Effector memory CD4-positive, alpha-beta T cell (primary cell): ENCODE data around the gene MUC13.

Experiments
- DNase-seq, 3 donors: peaks; one replicate each; pipeline ENCODE4 v3.0.0-alpha.2; 2020
- H3K27ac ChIP-seq: 2 replicates; pipeline ENCODE4 v1.7.0; 2013; ENCODE audit warnings: mild to moderate bottlenecking, low read length, moderate library complexity; ENCODE audit not compliant: insufficient read depth, poor library complexity, severe bottlenecking
- H3K27me3 ChIP-seq: replicated peaks from 2 replicates; pipeline ENCODE4 v1.7.0; 2013; ENCODE audit warnings: mild to moderate bottlenecking, low read length; ENCODE audit not compliant: insufficient read depth, control insufficient read depth, poor library complexity, severe bottlenecking
- H3K36me3 ChIP-seq: 2 replicates; pipeline ENCODE4 v1.7.0; 2013; ENCODE audit warnings: mild to moderate bottlenecking, low read length, moderate library complexity; ENCODE audit not compliant: control insufficient read depth, insufficient read depth
- H3K4me1 ChIP-seq: 2 replicates; pipeline ENCODE4 v1.7.0; 2013; ENCODE audit warnings: low read length, mild to moderate bottlenecking; ENCODE audit not compliant: control insufficient read depth, insufficient read depth, poor library complexity, severe bottlenecking
- H3K4me3 ChIP-seq: 2 replicates; pipeline ENCODE4 v1.7.0; 2013; ENCODE audit warnings: low read length, low read depth, mild to moderate bottlenecking; ENCODE audit not compliant: insufficient read depth, poor library complexity, severe bottlenecking
- H3K9me3 ChIP-seq: 2 replicates; pipeline ENCODE4 v1.7.0; 2013; ENCODE audit warnings: mild to moderate bottlenecking, low read length, moderate library complexity; ENCODE audit not compliant: control insufficient read depth

Gene MUC13

GRCh38 chr3:124951511-124952281 lies 17.1 kb upstream of the MUC13 start:
- DNase-seq, result no peak
- Histone ChIP-seq H3K27me3 (no peaks in the 10 kb centered on the region), H3K4me3 (no peak overlapping the region), H3K27ac (no peak overlapping the region), H3K36me3 (no peaks in the 10 kb centered on the region), H3K4me1 (no peaks in the 10 kb centered on the region), H3K9me3 (no peaks in the 10 kb centered on the region)

DNA sequence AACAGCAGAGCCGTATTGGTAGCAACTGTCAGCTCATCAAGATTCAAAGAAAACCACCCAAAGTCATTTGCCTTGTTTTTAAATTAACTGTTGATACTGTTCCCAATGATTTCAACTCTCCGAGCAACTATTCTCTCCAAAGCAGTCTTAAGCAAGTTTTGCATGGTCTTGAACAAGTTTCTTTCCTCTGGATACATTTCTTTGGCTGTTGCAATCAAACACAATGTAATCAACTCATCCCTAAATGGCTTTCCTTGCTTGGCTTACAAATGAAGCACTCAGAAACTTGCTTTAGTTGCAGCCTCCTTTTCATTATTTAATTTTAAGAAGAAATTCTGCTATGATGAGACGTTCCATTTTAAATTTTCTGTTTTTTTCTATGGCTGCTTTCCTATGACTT lies 15.5 kb upstream of the MUC13 start:
- H3K36me3 ChIP-seq, result no peaks in the 10 kb centered on the region
- no peak overlapping the region for H3K4me3 ChIP-seq
- no peaks in the 10 kb centered on the region for H3K27me3 ChIP-seq
- H3K9me3 ChIP-seq, result no peaks in the 10 kb centered on the region
- H3K27ac ChIP-seq, result no peak overlapping the region
- DNase-seq, result no peak
- H3K4me1 ChIP-seq, result no peaks in the 10 kb centered on the region

- H3K9me3 ChIP-seq, result no peaks in the 10 kb centered on the region
- H3K27ac ChIP-seq, result no peak overlapping the region
- no peak overlapping the region for H3K4me3 ChIP-seq
- no peaks in the 10 kb centered on the region for H3K27me3 ChIP-seq
- no peaks in the 10 kb centered on the region for H3K4me1 ChIP-seq
- DNase-seq, result no peak
- H3K36me3 ChIP-seq, result no peaks in the 10 kb centered on the region
Observed at GRCh38 chr3:124942613-124943012, 8.1 kb upstream of the MUC13 start.

GRCh38 chr3:124941771-124942170 lies 7.2 kb upstream of the MUC13 start:
- H3K4me1 ChIP-seq, result no peaks in the 10 kb centered on the region
- no peak overlapping the region for H3K27ac ChIP-seq
- H3K27me3 ChIP-seq, result no peaks in the 10 kb centered on the region
- no peak overlapping the region for H3K4me3 ChIP-seq
- no peaks in the 10 kb centered on the region for H3K9me3 ChIP-seq
- DNase-seq, result no peak
- H3K36me3 ChIP-seq, result no peaks in the 10 kb centered on the region

GRCh38 chr3:124939661-124940060 lies 5.1 kb upstream of the MUC13 start:
- Histone ChIP-seq H3K36me3 (no peaks in the 10 kb centered on the region), H3K4me3 (no peak overlapping the region), H3K9me3 (no peaks in the 10 kb centered on the region), H3K27ac (no peak overlapping the region), H3K27me3 (no peaks in the 10 kb centered on the region), H3K4me1 (no peaks in the 10 kb centered on the region)
- DNase-seq, result no peak

DNA sequence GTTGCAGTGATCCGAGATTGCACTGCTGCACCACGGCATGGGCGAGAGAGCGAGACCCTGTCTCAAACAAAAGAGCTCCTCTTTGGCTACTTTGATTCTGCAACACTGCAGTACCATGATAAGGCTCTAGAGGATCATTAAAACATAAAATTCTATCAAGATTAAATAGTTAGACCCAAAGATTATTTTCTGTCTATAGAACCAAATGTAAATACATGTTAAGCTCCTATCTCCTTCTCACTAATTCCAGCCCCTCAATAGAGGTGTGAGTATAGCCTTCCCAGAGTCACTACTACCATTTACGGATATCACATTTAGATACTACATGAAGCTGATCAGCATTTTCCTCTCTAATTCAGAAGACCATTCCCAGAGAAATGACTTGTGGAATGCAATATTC lies 4.3 kb upstream of the MUC13 start:
- Histone ChIP-seq H3K36me3 (no peaks in the 10 kb centered on the region), H3K9me3 (no peaks in the 10 kb centered on the region), H3K4me3 (no peak overlapping the region), H3K27me3 (no peaks in the 10 kb centered on the region), H3K27ac (no peak overlapping the region), H3K4me1 (no peaks in the 10 kb centered on the region)
- DNase-seq, result no peak

DNA sequence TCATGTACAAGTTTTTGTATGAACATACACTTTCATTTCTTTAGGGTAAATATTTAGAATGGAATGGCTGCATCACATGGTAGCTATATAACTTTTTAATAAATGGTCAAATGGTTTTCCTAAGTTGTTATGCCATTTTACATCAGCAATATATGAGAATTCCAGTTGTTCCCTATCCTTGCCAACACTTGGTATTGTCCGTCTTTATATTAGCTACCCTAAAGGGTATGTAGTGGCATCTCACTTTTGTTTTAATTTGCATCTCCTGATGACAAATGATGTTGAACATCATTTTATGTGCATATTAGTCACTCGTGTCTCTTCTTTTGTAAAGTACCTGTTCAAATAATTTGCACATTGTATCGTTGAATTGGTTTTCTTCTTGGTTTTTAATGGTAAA lies 2.5 kb upstream of the MUC13 start:
- no peak for DNase-seq
- Histone ChIP-seq H3K27me3 (no peaks in the 10 kb centered on the region), H3K36me3 (no peaks in the 10 kb centered on the region), H3K4me1 (no peaks in the 10 kb centered on the region), H3K9me3 (no peaks in the 10 kb centered on the region), H3K27ac (no peak overlapping the region), H3K4me3 (no peak overlapping the region)

DNA sequence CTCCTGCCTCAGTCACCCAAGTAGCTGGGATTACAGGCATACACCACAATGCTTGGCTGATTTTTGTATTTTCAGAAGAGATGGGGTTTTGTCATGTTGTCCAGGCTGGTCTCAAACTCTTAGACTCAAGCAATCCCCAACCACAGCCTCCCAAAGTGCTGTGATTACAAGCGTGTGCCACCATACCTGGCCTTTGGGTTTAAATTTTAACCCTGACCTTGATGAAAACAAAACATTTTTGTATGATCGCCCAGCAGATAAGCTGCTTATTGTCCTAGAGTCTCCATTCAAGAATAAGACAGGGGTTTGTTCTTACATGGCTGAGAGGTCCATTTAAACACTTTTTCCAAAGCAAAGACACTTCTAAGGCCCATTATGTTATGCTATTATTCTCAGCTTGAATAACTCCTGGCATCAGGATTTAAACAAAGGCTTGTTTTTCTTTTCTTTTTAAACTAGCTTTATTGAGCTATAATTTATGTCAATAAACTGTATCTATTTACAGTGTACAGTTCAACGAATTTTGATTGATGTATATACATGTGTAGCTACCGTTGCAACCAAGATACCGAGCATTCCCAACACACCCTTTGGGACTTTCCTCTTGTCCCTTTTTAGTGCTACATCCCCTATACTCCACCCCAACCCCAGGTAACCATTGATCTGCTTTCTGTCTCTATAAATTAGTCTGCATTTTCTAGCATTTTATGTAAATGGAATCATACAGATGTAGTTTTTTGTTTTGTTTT lies 1.4 kb upstream of the MUC13 start:
- no peaks in the 10 kb centered on the region for H3K9me3 ChIP-seq
- no peak overlapping the region for H3K27ac ChIP-seq
- no peaks in the 10 kb centered on the region for H3K27me3 ChIP-seq
- no peaks in the 10 kb centered on the region for H3K36me3 ChIP-seq
- no peak overlapping the region for H3K4me3 ChIP-seq
- no peaks in the 10 kb centered on the region for H3K4me1 ChIP-seq
- DNase-seq, result no peak

DNA sequence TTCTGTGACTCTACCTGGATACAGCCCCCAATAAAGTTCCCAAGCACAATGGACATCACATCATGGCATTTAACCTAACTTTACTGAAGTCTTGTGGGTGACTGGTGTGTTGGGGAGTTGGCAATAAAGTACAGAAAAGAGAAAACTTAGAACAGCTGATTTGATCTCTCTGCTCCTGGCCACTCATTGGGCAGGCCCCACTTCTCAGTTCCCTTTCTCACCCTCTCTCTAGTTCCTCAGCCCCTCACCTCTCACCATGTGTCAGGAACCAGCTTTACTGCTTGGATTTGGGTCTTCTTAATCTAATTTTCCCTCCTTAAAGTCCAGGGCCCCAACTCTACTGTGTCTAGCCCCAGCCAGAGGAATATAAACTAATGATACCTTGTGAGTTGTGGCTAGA lies 713 bp upstream of the MUC13 start:
- Histone ChIP-seq H3K36me3 (no peaks in the 10 kb centered on the region), H3K27ac (no peak overlapping the region), H3K4me3 (no peak overlapping the region), H3K4me1 (no peaks in the 10 kb centered on the region), H3K9me3 (no peaks in the 10 kb centered on the region), H3K27me3 (no peaks in the 10 kb centered on the region)
- no peak for DNase-seq
